Tibial nerve (tissue), 3 donors: ENCODE measurements around the gene MAFG.

Source experiments
- POLR2A ChIP-seq, 2 donors: fragments of 450-650 bp; IDR thresholded peaks; one replicate each; pipeline ENCODE4 v1.6.1; 2017; ENCODE audit warnings: antibody characterized with exemption in 2 of 2, mild to moderate bottlenecking in 2 of 2, moderate library complexity in 2 of 2
- TF ChIP-seq, protein P1 (sequence below), 5 experiments: fragments of 200-600 bp in 3 of 5; fragments of 450-650 bp in 2 of 5; sonication (generic) in 3 of 5; IDR thresholded peaks; one replicate each; pipeline ENCODE4 v1.5.1; 2016 to 2019; ENCODE audit warnings: antibody characterized with exemption in 5 of 5, mild to moderate bottlenecking in 3 of 5, moderate library complexity in 2 of 5

DNA sequence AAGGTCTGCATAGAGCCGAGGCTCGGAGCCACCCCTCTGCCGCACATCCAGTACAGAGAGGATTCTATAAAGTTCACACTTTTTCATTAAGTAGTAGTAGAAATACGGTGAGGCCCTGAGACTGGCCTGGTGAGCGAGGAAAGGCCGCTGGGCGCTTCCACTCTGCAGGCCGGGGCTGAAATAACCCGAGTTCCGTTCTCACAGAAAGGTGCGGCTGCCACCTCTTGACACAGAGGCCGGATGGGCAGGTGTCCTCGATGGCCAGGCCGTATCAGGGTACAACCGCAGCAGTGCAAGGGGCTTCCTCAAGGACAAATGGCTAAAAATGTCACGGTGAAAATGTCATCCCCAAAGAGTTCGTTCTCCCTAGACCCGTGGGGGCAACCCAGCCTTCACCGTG lies 15.6 kb downstream of the MAFG start:
- TF ChIP-seq, protein P1, sequence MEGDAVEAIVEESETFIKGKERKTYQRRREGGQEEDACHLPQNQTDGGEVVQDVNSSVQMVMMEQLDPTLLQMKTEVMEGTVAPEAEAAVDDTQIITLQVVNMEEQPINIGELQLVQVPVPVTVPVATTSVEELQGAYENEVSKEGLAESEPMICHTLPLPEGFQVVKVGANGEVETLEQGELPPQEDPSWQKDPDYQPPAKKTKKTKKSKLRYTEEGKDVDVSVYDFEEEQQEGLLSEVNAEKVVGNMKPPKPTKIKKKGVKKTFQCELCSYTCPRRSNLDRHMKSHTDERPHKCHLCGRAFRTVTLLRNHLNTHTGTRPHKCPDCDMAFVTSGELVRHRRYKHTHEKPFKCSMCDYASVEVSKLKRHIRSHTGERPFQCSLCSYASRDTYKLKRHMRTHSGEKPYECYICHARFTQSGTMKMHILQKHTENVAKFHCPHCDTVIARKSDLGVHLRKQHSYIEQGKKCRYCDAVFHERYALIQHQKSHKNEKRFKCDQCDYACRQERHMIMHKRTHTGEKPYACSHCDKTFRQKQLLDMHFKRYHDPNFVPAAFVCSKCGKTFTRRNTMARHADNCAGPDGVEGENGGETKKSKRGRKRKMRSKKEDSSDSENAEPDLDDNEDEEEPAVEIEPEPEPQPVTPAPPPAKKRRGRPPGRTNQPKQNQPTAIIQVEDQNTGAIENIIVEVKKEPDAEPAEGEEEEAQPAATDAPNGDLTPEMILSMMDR (IDR thresholded peaks at IDR 0.05): no peak
- no peak for TF ChIP-seq POLR2A (IDR thresholded peaks at IDR 0.05)
